Bronchial epithelial cell (primary cell): Measurements from ENCODE around the gene TLCD5. TPM values are rescaled to one million over a fixed set of nuclear protein-coding genes. Genes with fewer than 3 reads are reported as not detected.

Source experiments
- DNase-seq: peaks from one replicate; pipeline ENCODE4 v3.0.0-alpha.2; 2010; ENCODE audit warnings: low read depth
- FAIRE-seq: peaks from 2 replicates; lab custom pipeline; 2011; peaks lifted over from hg19 to GRCh38; lab: Jason Lieb, UNC
- H3K27me3 ChIP-seq: 2 replicates; pipeline ENCODE4 v1.5.1; 2011; ENCODE audit warnings: low read length; ENCODE audit not compliant: control insufficient read depth, insufficient read depth
- H3K36me3 ChIP-seq: 2 replicates; pipeline ENCODE4 v1.5.1; 2011; ENCODE audit warnings: low read length; ENCODE audit not compliant: control insufficient read depth, insufficient read depth
- H3K4me3 ChIP-seq: 2 replicates; pipeline ENCODE4 v1.5.1; 2011; ENCODE audit warnings: mild to moderate bottlenecking, low read depth, low read length, control low read depth
- total RNA-seq: library from RNA; depleted of rRNA; stranded (reverse); fragments of >200 nt; gene quantifications from 2 replicates; pipeline ENCODE4 v1.2.1, GENCODE V29; 2014
- TF ChIP-seq, protein P1 (sequence below): IDR thresholded peaks from 2 replicates; pipeline ENCODE4 v1.5.1; 2011; ENCODE audit warnings: mild to moderate bottlenecking, moderate library complexity, low read length, control low read depth, inconsistent platforms; ENCODE audit not compliant: insufficient read depth, severe bottlenecking

Gene TLCD5
- total RNA-seq, 1 donor from 2014 or later: 1.8 TPM

GRCh38 chr11:120357620-120358019, 32.5 kb downstream of the TLCD5 start:
- FAIRE-seq (no peak), DNase-seq (no peak)
- no peaks in the 10 kb centered on the region for H3K36me3 ChIP-seq
- H3K27me3 ChIP-seq: no peaks in the 10 kb centered on the region
- H3K4me3 ChIP-seq: no peak overlapping the region
- TF ChIP-seq, protein P1, sequence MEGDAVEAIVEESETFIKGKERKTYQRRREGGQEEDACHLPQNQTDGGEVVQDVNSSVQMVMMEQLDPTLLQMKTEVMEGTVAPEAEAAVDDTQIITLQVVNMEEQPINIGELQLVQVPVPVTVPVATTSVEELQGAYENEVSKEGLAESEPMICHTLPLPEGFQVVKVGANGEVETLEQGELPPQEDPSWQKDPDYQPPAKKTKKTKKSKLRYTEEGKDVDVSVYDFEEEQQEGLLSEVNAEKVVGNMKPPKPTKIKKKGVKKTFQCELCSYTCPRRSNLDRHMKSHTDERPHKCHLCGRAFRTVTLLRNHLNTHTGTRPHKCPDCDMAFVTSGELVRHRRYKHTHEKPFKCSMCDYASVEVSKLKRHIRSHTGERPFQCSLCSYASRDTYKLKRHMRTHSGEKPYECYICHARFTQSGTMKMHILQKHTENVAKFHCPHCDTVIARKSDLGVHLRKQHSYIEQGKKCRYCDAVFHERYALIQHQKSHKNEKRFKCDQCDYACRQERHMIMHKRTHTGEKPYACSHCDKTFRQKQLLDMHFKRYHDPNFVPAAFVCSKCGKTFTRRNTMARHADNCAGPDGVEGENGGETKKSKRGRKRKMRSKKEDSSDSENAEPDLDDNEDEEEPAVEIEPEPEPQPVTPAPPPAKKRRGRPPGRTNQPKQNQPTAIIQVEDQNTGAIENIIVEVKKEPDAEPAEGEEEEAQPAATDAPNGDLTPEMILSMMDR: no peak

- TF ChIP-seq, protein P1: no peak
- no peak for DNase-seq
- no peak for FAIRE-seq
- no peaks in the 10 kb centered on the region for H3K27me3 ChIP-seq
- no peak overlapping the region for H3K4me3 ChIP-seq
- no peaks in the 10 kb centered on the region for H3K36me3 ChIP-seq
Observed at GRCh38 chr11:120358729-120359128, 33.6 kb downstream of the TLCD5 start.

- no peaks in the 10 kb centered on the region for H3K36me3 ChIP-seq
- no peak for FAIRE-seq
Observed at GRCh38 chr11:120363436-120363835, 38.3 kb downstream of the TLCD5 start.

GRCh38 chr11:120365512-120365911, 40.4 kb downstream of the TLCD5 start:
- TF ChIP-seq, protein P1: no peak
- H3K36me3 ChIP-seq: no peaks in the 10 kb centered on the region
- no peaks in the 10 kb centered on the region for H3K27me3 ChIP-seq

More at GRCh38 chr11:120363436-120363835, 38.3 kb downstream of the TLCD5 start:
- H3K27me3 ChIP-seq: no peaks in the 10 kb centered on the region
- DNase-seq: peak; percentile 53
- TF ChIP-seq, protein P1: no peak
- no peak overlapping the region for H3K4me3 ChIP-seq

GRCh38 chr11:120372296-120372695, 47.2 kb downstream of the TLCD5 start:
- TF ChIP-seq, protein P1: no peak
- FAIRE-seq: no peak

More at GRCh38 chr11:120365512-120365911, 40.4 kb downstream of the TLCD5 start:
- DNase-seq (no peak), FAIRE-seq (no peak)
- no peak overlapping the region for H3K4me3 ChIP-seq

GRCh38 chr11:120375076-120375475, 50.0 kb downstream of the TLCD5 start:
- DNase-seq: no peak
- TF ChIP-seq, protein P1: no peak
- FAIRE-seq: no peak
- H3K27me3 ChIP-seq: no peaks in the 10 kb centered on the region
- no peak overlapping the region for H3K4me3 ChIP-seq
- H3K36me3 ChIP-seq: no peaks in the 10 kb centered on the region

More at GRCh38 chr11:120372296-120372695, 47.2 kb downstream of the TLCD5 start:
- Histone ChIP-seq H3K4me3 (no peak overlapping the region), H3K27me3 (no peaks in the 10 kb centered on the region), H3K36me3 (no peaks in the 10 kb centered on the region)
- DNase-seq: no peak
